GM12878 (cell line): Measurements from ENCODE around the gene ZNF827. TPM values are rescaled to one million over a fixed set of nuclear protein-coding genes. Genes with fewer than 3 reads are reported as not detected.

Experiments
- ATAC-seq: fragments of 200-7000 bp; cut with Tn5 transposase; 3 replicates; pipeline ENCODE4 v1.9.1; 2020; ENCODE audit warnings: mild to moderate bottlenecking, moderate library complexity
- BruUV-seq: library from RNA; stranded (reverse); fragments of 400-500 nt; replicated peaks from 2 replicates; lab custom pipeline; 2021; lab: Mats Ljungman, UMichigan
- CTCF ChIA-PET: fragments of 300-600 bp; sonication (Branson Sonifier 250); formaldehyde crosslinking; extraction: SDS; loops from one replicate; lab custom pipeline; 2021; ENCODE audit warnings: inconsistent platforms; lab: Yijun Ruan, JAX
- POLR2A ChIA-PET: fragments of 350-600 bp; formaldehyde crosslinking; extraction: SDS; loops from one replicate; lab custom pipeline; 2021; ENCODE audit warnings: inconsistent platforms; lab: Charles Lee
- RAD21 ChIA-PET: fragments of 300-600 bp; sonication (Branson Sonifier 250); formaldehyde crosslinking; loops from one replicate; lab custom pipeline; 2023; ENCODE audit warnings: antibody characterized with exemption; ENCODE audit not compliant: unreplicated experiment; lab: Charles Lee
- SMC1A ChIA-PET: fragments of 300-600 bp; sonication (Branson Sonifier 250); formaldehyde crosslinking; loops from one replicate; lab custom pipeline; 2023; ENCODE audit not compliant: unreplicated experiment, uncharacterized antibody; lab: Charles Lee
- DNase-seq: peaks from one replicate; pipeline ENCODE4 v3.0.0-alpha.2; 2011; ENCODE audit warnings: low read depth, low spot score
- FAIRE-seq: peaks from 3 replicates; lab custom pipeline; 2011; peaks lifted over from hg19 to GRCh38; lab: Jason Lieb, UNC
- H2AFZ ChIP-seq: 2 replicates; pipeline ENCODE4 v1.6.0; 2011; ENCODE audit warnings: low read depth, low read length, control low read depth; ENCODE audit not compliant: control insufficient read depth
- H3K27ac ChIP-seq: 2 replicates; pipeline ENCODE4 v1.5.1; 2011; ENCODE audit warnings: control low read depth; ENCODE audit not compliant: control insufficient read depth, insufficient read depth
- H3K27me3 ChIP-seq, 2 experiments: replicated peaks in 1 of 2; 2 replicates each; pipeline versions ENCODE4 v1.6.0 to v1.6.1; 2011; ENCODE audit warnings: low read length in 1 of 2; ENCODE audit not compliant: control insufficient read depth in 2 of 2, insufficient read depth in 2 of 2
- H3K36me3 ChIP-seq, 2 experiments: 2 replicates each; pipeline ENCODE4 v1.5.1; 2011; ENCODE audit warnings: low read length in 1 of 2; ENCODE audit not compliant: control insufficient read depth in 2 of 2, insufficient read depth in 2 of 2
- H3K4me1 ChIP-seq: 2 replicates; pipeline ENCODE4 v1.6.1; 2011; ENCODE audit warnings: mild to moderate bottlenecking, low read length, moderate library complexity, mixed read lengths; ENCODE audit not compliant: control insufficient read depth, insufficient read depth
- H3K4me2 ChIP-seq: 2 replicates; pipeline ENCODE4 v1.6.0; 2011; ENCODE audit warnings: control low read depth; ENCODE audit not compliant: control insufficient read depth, insufficient read depth
- H3K4me3 ChIP-seq: fragments of 200-600 bp; sonication (generic); 2 replicates; pipeline ENCODE4 v1.5.1; 2016
- H3K79me2 ChIP-seq: 2 replicates; pipeline ENCODE4 v1.6.0; 2011; ENCODE audit warnings: low read length; ENCODE audit not compliant: control insufficient read depth, insufficient read depth
- H3K9ac ChIP-seq: 2 replicates; pipeline ENCODE4 v1.8.0; 2011; ENCODE audit warnings: low read length, control low read depth, mixed read lengths; ENCODE audit not compliant: control insufficient read depth, insufficient read depth
- H3K9me3 ChIP-seq: replicated peaks from 3 replicates; pipeline ENCODE4 v1.5.1; 2011; ENCODE audit warnings: mild to moderate bottlenecking, low read length; ENCODE audit not compliant: control insufficient read depth, insufficient read depth
- H4K20me1 ChIP-seq: 2 replicates; pipeline ENCODE4 v1.6.0; 2011; ENCODE audit not compliant: control insufficient read depth, insufficient read depth
- BCL11A ChIP-seq: IDR thresholded peaks from 2 replicates; pipeline ENCODE4 v1.6.1; 2011; ENCODE audit warnings: low read depth, low read length
- CBFB ChIP-seq: IDR thresholded peaks from 2 replicates; pipeline ENCODE4 v1.6.1; 2016; ENCODE audit warnings: antibody characterized with exemption, low read depth
- CHD2 ChIP-seq: IDR thresholded peaks from 2 replicates; pipeline ENCODE4 v1.6.1; 2011; ENCODE audit warnings: low read depth, low read length, improper control_type of control experiment, borderline replicate concordance
- MTA2 ChIP-seq: fragments of 450-650 bp; IDR thresholded peaks from 2 replicates; pipeline ENCODE4 v1.6.1; 2016; ENCODE audit warnings: low read depth, mild to moderate bottlenecking, moderate library complexity
- NKRF ChIP-seq: fragments of 450-650 bp; conservative IDR thresholded peaks from 2 replicates; pipeline ENCODE4 v1.6.1; 2017; ENCODE audit warnings: mild to moderate bottlenecking, moderate library complexity
- PKNOX1 ChIP-seq: fragments of 450-650 bp; IDR thresholded peaks from 2 replicates; pipeline ENCODE4 v1.6.1; 2016; ENCODE audit warnings: mild to moderate bottlenecking
- REST ChIP-seq: IDR thresholded peaks from 2 replicates; pipeline ENCODE4 v1.6.1; 2012; ENCODE audit warnings: mild to moderate bottlenecking, low read depth, low read length
- RUNX3 ChIP-seq: IDR thresholded peaks from 2 replicates; pipeline ENCODE4 v1.6.1; 2012; ENCODE audit warnings: low read length, inconsistent platforms
- whole genome bisulfite sequencing: methylation state at CpG from one replicate; pipeline ENCODE4 v1.1.6; 2016; ENCODE audit warnings: low lambda C conversion rate; ENCODE audit not compliant: insufficient replicate concordance, insufficient coverage; ENCODE audit errors: missing lambda C conversion rate; 5-methylcytosine and 5-hydroxymethylcytosine counted together
- in situ Hi-C: fragments of 300-500 bp; cut with MboI; formaldehyde crosslinking; loops from 9 replicates; pipeline ENCODE4 v1.14.3; 2018; ENCODE audit warnings: mixed read lengths
- intact Hi-C: fragments of 100-400 bp; cut with micrococcal nuclease; formaldehyde crosslinking; loops from one replicate; pipeline ENCODE4 v1.14.2; 2022; ENCODE audit not compliant: unreplicated experiment
- polyA plus RNA-seq, 11 experiments: library from polyadenylated mRNA; depleted of rRNA in 4 of 11; unstranded in 6 of 11; stranded (reverse) in 5 of 11; fragments of >200 nt; fragmentation: Nextera tagmentation in 4 of 11; fragmentation: Illumina TruSeq in 1 of 11; extraction: Ambion mirVana in 4 of 11; extraction: Trizol in 1 of 11; gene quantifications; 1 replicate in 1 of 11; 2 replicates in 10 of 11; pipeline versions ENCODE4 v1.2.1 to v1.2.3, GENCODE V29; 2011 to 2016; ENCODE audit warnings: inconsistent platforms in 2 of 11, missing spikeins in 2 of 11, low read depth in 1 of 11
- total RNA-seq, 4 experiments: library from RNA; depleted of rRNA in 3 of 4; stranded (reverse); fragments of >200 nt in 3 of 4; fragmentation: Illumina TruSeq in 1 of 4; extraction: Trizol in 1 of 4; gene quantifications; 2 replicates each; pipeline versions ENCODE4 v1.2.1 to v1.2.3, GENCODE V29; 2013 to 2021

ZNF827 gene
- total and polyA plus RNA-seq, 10 of the 15 experiments (the other 5 are each of a cell fraction or from before 2014, with no cell fraction given): 3.8 to 31.5 (median 13.6) TPM

- POLR2A ChIA-PET: no interaction called here
- in situ Hi-C loops: no loop called here
Measured at GRCh38 chr4:145716661-145717200, 221.9 kb downstream of the ZNF827 start.

More at GRCh38 chr4:145716661-145717200, 221.9 kb downstream of the ZNF827 start:
- Histone ChIP-seq H3K4me3 (no peak overlapping the region), H3K4me1 (peaks cover 10% of the 10 kb centered on the region), H3K79me2 (no peaks in the 10 kb centered on the region), H3K9ac (no peak overlapping the region), H4K20me1 (no peaks in the 10 kb centered on the region), H3K36me3 (no peaks in the 10 kb centered on the region), H2AFZ (no peak overlapping the region), H3K9me3 (no peaks in the 10 kb centered on the region; the same call in 2 of the 3 replicates), H3K27me3 (no peaks in the 10 kb centered on the region), H3K4me2 (no peak overlapping the region), H3K27ac (no peak overlapping the region)
- ChIA-PET CTCF (interaction anchor here (0.6 kb wide), 1 partner anchor 29 kb away, joined by 4 read pairs; no protein-coding TSS in a partner anchor), RAD21 (no interaction called here), SMC1A (interaction anchor here (1.6 kb wide), 1 partner anchor 60 kb away, joined by 3 read pairs; no protein-coding TSS in a partner anchor)
- no TSS peak for BruUV-seq
- WGBS: 5% methylated on average over 1 of the region's 1 CpG
- DNase-seq (no peak), ATAC-seq (no peak), FAIRE-seq (no peak)
- intact Hi-C loops: no loop called here
- TF ChIP-seq MTA2: no peak
- no peak for TF ChIP-seq CHD2
- TF ChIP-seq NKRF: no peak
- TF ChIP-seq RUNX3: no peak
- TF ChIP-seq REST: no peak
- no peak for TF ChIP-seq BCL11A
- TF ChIP-seq PKNOX1: no peak
- TF ChIP-seq CBFB: no peak
